Right lobe of liver (tissue), 6 donors: ENCODE results near the gene SLC37A2. TPM values are rescaled to one million over a fixed set of nuclear protein-coding genes. Genes with fewer than 3 reads are reported as not detected.

Experiments
- ATAC-seq, 4 donors: fragments of 200-7000 bp; cut with Tn5 transposase; one replicate each; pipeline ENCODE4 v1.9.1; 2020; ENCODE audit warnings: mild to moderate bottlenecking in 4 of 4, moderate library complexity in 4 of 4
- DNase-seq, 3 donors: peaks; one replicate each; pipeline ENCODE4 v3.0.0-alpha.2; 2020
- H3K27ac ChIP-seq, 3 donors: fragments of 200-600 bp; one replicate each; pipeline ENCODE4 v1.8.0; 2022
- H3K27me3 ChIP-seq, 2 donors: fragments of 200-600 bp; one replicate each; pipeline ENCODE4 v1.8.0; 2022
- H3K36me3 ChIP-seq, 4 donors: fragments of 200-600 bp; sonication (generic) in 1 of 4; one replicate each; pipeline versions ENCODE4 v1.5.1 to v1.8.0; 2017 to 2022; ENCODE audit warnings: control low read depth in 1 of 4
- H3K4me1 ChIP-seq, 4 donors: fragments of 200-600 bp; sonication (generic) in 1 of 4; one replicate each; pipeline versions ENCODE4 v1.5.1 to v1.8.0; 2017 to 2022; ENCODE audit warnings: control low read depth in 1 of 4
- H3K4me3 ChIP-seq, 3 donors: fragments of 200-600 bp; one replicate each; pipeline ENCODE4 v1.8.0; 2022
- H3K9me3 ChIP-seq, 4 donors: fragments of 200-600 bp; sonication (generic) in 1 of 4; one replicate each; pipeline versions ENCODE4 v1.5.1 to v1.8.0; 2017 to 2022; ENCODE audit warnings: control low read depth in 1 of 4
- CTCF ChIP-seq, 4 donors: fragments of 200-600 bp in 3 of 4; fragments of 450-650 bp in 1 of 4; IDR thresholded peaks; one replicate each; pipeline versions ENCODE4 v1.5.1 to v1.8.0; 2016 to 2022; ENCODE audit warnings: antibody characterized with exemption in 4 of 4, mild to moderate bottlenecking in 2 of 4
- POLR2A ChIP-seq: fragments of 450-650 bp; IDR thresholded peaks from one replicate; pipeline ENCODE4 v1.6.1; 2017; ENCODE audit warnings: antibody characterized with exemption, mild to moderate bottlenecking
- WGBS: methylation state at CpG from one replicate; pipeline ENCODE4 v1.1.6; 2018; ENCODE audit warnings: low coverage, low lambda C conversion rate; ENCODE audit not compliant: insufficient coverage; ENCODE audit errors: missing lambda C conversion rate; 5-methylcytosine and 5-hydroxymethylcytosine counted together
- intact Hi-C, 2 donors: fragments of 100-400 bp; cut with DNase I; formaldehyde crosslinking; loops; one replicate each; pipeline versions ENCODE4 v1.11.2 to v1.14.1; 2022
- total RNA-seq, 6 experiments: library from RNA; depleted of rRNA in 2 of 6; stranded (reverse); fragments of >200 nt in 2 of 6; fragmentation: NEBNext Ultra II Directional in 3 of 6; extraction: Animal tissue kit (Norgen Biotek cat#: 25700) in 3 of 6; gene quantifications; one replicate each; pipeline versions ENCODE4 v1.1.0 to v1.2.4, GENCODE V29; 2016 to 2023
- donor health status: DM: no; HTN: yes; CAD: no.
- donor health status: DM: no; HTN: no; CAD: no.
- donor health status: DM: no; HTN: no; CAD: no.
- donor health status: DM: no; HTN: yes; CAD: no.
- donor health status: DM: no; HTN: yes; CAD: no.

Gene SLC37A2
- total RNA-seq, 6 experiments from 2014 or later: 3.4 to 14.2 (median 4.7) TPM

- WGBS: 88% methylated on average over 10 of the region's 11 CpGs
- DNase-seq (no peak), ATAC-seq (no peak)
- Histone ChIP-seq H3K9me3 (no peaks in the 10 kb centered on the region), H3K27ac (no peak overlapping the region), H3K36me3 (no peaks in the 10 kb centered on the region), H3K27me3 (no peaks in the 10 kb centered on the region), H3K4me3 (no peak overlapping the region), H3K4me1 (no peaks in the 10 kb centered on the region)
- no peak for TF ChIP-seq CTCF (IDR thresholded peaks at IDR 0.05)
- no peak for TF ChIP-seq POLR2A
- intact Hi-C loops: no loop called here
Observed at GRCh38 chr11:125078016-125078415, 14.9 kb downstream of the SLC37A2 start.

GRCh38 chr11:125078516-125079140 is 15.5 kb downstream of the SLC37A2 start:
- Histone ChIP-seq H3K4me1 (no peaks in the 10 kb centered on the region), H3K4me3 (no peak overlapping the region), H3K36me3 (no peaks in the 10 kb centered on the region), H3K27me3 (no peaks in the 10 kb centered on the region), H3K27ac (no peak overlapping the region), H3K9me3 (no peaks in the 10 kb centered on the region)
- 91% methylated on average over 11 of the region's 14 CpGs for WGBS
- TF ChIP-seq CTCF (IDR thresholded peaks at IDR 0.05): no peak
- no peak for TF ChIP-seq POLR2A
- no peak for DNase-seq
- intact Hi-C loops: no loop called here
- ATAC-seq: no peak

GRCh38 chr11:125079151-125079877 is 16.2 kb downstream of the SLC37A2 start:
- intact Hi-C loops: no loop called here
- Histone ChIP-seq H3K9me3 (no peaks in the 10 kb centered on the region), H3K4me1 (no peaks in the 10 kb centered on the region), H3K4me3 (no peak overlapping the region), H3K36me3 (no peaks in the 10 kb centered on the region), H3K27me3 (no peaks in the 10 kb centered on the region), H3K27ac (no peak overlapping the region)
- 59% methylated on average over 6 of the region's 18 CpGs for WGBS
- peak; percentile 6 to 51 (median 22) for ATAC-seq
- no peak for DNase-seq
- TF ChIP-seq CTCF (IDR thresholded peaks at IDR 0.05) (no peak), POLR2A (no peak)

- no peak for DNase-seq
- no peaks in the 10 kb centered on the region for H3K9me3 ChIP-seq
- H3K4me1 ChIP-seq: no peaks in the 10 kb centered on the region
- no peak overlapping the region for H3K27ac ChIP-seq
- H3K4me3 ChIP-seq: no peak overlapping the region
- no peaks in the 10 kb centered on the region for H3K36me3 ChIP-seq
- intact Hi-C loops: loop anchor here in 1 of 2 donors (10.0 kb wide), 2 partner anchors 65 to 325 kb away; no protein-coding TSS in a partner anchor
- no peak for TF ChIP-seq POLR2A
- TF ChIP-seq CTCF (IDR thresholded peaks at IDR 0.05): no peak
- no peak for ATAC-seq
- H3K27me3 ChIP-seq: no peaks in the 10 kb centered on the region
- WGBS: 85% methylated on average over 3 of the region's 12 CpGs
Observed at GRCh38 chr11:125079878-125080530, 16.9 kb downstream of the SLC37A2 start.
